H9 (cell line): ENCODE results near the gene TBC1D22A. TPM values are rescaled to one million over a fixed set of nuclear protein-coding genes. Genes with fewer than 3 reads are reported as not detected.

Experiments used
- DNase-seq: peaks from one replicate; pipeline ENCODE4 v3.0.0-alpha.2; 2017
- H2AFZ ChIP-seq: one replicate; pipeline ENCODE4 v1.6.1; 2013; ENCODE audit warnings: mild to moderate bottlenecking, low read length, control low read depth, moderate library complexity
- H2AK5ac ChIP-seq: 2 replicates; pipeline ENCODE4 v1.6.1; 2013; ENCODE audit warnings: low read length, control low read depth, mixed read lengths; ENCODE audit not compliant: insufficient read length
- H2BK120ac ChIP-seq: one replicate; pipeline ENCODE4 v1.6.1; 2013; ENCODE audit warnings: low read depth, mild to moderate bottlenecking, low read length, control low read depth, inconsistent platforms; ENCODE audit not compliant: poor library complexity, severe bottlenecking
- H2BK12ac ChIP-seq: 2 replicates; pipeline ENCODE4 v1.6.1; 2013; ENCODE audit warnings: low read length, control low read depth, mixed read lengths, low read depth; ENCODE audit not compliant: insufficient read length
- H2BK15ac ChIP-seq: 2 replicates; pipeline ENCODE4 v1.6.1; 2013; ENCODE audit warnings: low read depth, low read length, control low read depth
- H2BK20ac ChIP-seq: one replicate; pipeline ENCODE4 v1.6.1; 2013; ENCODE audit warnings: low read depth, mild to moderate bottlenecking, low read length, control low read depth, inconsistent platforms; ENCODE audit not compliant: poor library complexity, severe bottlenecking
- H2BK5ac ChIP-seq: 2 replicates; pipeline ENCODE4 v1.6.1; 2013; ENCODE audit warnings: low read length, control low read depth, mixed read lengths; ENCODE audit not compliant: insufficient read length
- H3K14ac ChIP-seq: 2 replicates; pipeline ENCODE4 v1.6.1; 2013; ENCODE audit warnings: low read length, control low read depth; ENCODE audit not compliant: insufficient read depth
- H3K18ac ChIP-seq: 2 replicates; pipeline ENCODE4 v1.6.1; 2013; ENCODE audit warnings: low read depth, mild to moderate bottlenecking, mixed read lengths, low read length, control low read depth; ENCODE audit not compliant: insufficient read length
- H3K23ac ChIP-seq: 2 replicates; pipeline ENCODE4 v1.6.1; 2013; ENCODE audit warnings: low read length, control low read depth, mixed read lengths, low read depth; ENCODE audit not compliant: insufficient read length
- H3K23me2 ChIP-seq: 2 replicates; pipeline ENCODE4 v1.6.1; 2013; ENCODE audit warnings: low read depth, mild to moderate bottlenecking, mixed read lengths, low read length, control low read depth; ENCODE audit not compliant: insufficient read length, poor library complexity, severe bottlenecking
- H3K27ac ChIP-seq: 2 replicates; pipeline ENCODE4 v1.5.1; 2013; ENCODE audit warnings: low read length, control low read depth, mixed read lengths, low read depth; ENCODE audit not compliant: insufficient read length
- H3K27me3 ChIP-seq: 2 replicates; pipeline ENCODE4 v1.6.1; 2013; ENCODE audit warnings: low read length, control low read depth, inconsistent platforms; ENCODE audit not compliant: insufficient read depth
- H3K4ac ChIP-seq: 2 replicates; pipeline ENCODE4 v1.6.1; 2013; ENCODE audit warnings: low read depth, mild to moderate bottlenecking, control low read depth, inconsistent platforms, low read length, moderate library complexity
- H3K4me1 ChIP-seq: 2 replicates; pipeline ENCODE4 v1.6.1; 2013; ENCODE audit warnings: low read length, control low read depth, inconsistent platforms; ENCODE audit not compliant: insufficient read depth
- H3K4me2 ChIP-seq: 2 replicates; pipeline ENCODE4 v1.6.1; 2013; ENCODE audit warnings: low read length, control low read depth, mixed read lengths; ENCODE audit not compliant: insufficient read length, insufficient read depth
- H3K56ac ChIP-seq: 2 replicates; pipeline ENCODE4 v1.6.1; 2013; ENCODE audit warnings: low read depth, mild to moderate bottlenecking, mixed read lengths, low read length, control low read depth; ENCODE audit not compliant: insufficient read length
- H3K79me1 ChIP-seq: 2 replicates; pipeline ENCODE4 v1.6.1; 2013; ENCODE audit warnings: low read depth, mild to moderate bottlenecking, moderate library complexity, low read length, control low read depth, inconsistent platforms; ENCODE audit not compliant: insufficient read depth, poor library complexity, severe bottlenecking
- H3K79me2 ChIP-seq: 2 replicates; pipeline ENCODE4 v1.6.1; 2013; ENCODE audit warnings: low read length, control low read depth, inconsistent platforms; ENCODE audit not compliant: insufficient read depth
- H3K9ac ChIP-seq: 2 replicates; pipeline ENCODE4 v1.6.1; 2013; ENCODE audit warnings: low read length, control low read depth, mixed read lengths; ENCODE audit not compliant: insufficient read length; ENCODE audit errors: extremely low read depth
- H3K9me3 ChIP-seq: one replicate; pipeline ENCODE4 v1.6.1; 2013; ENCODE audit warnings: low read depth, low read length, inconsistent platforms; ENCODE audit not compliant: control insufficient read depth
- H3T11ph ChIP-seq: one replicate; pipeline ENCODE4 v1.6.1; 2013; ENCODE audit warnings: mild to moderate bottlenecking, low read length, control low read depth, inconsistent platforms
- H4K20me1 ChIP-seq: one replicate; pipeline ENCODE4 v1.6.1; 2013; ENCODE audit not compliant: control insufficient read depth, insufficient read length, insufficient read depth
- H4K5ac ChIP-seq: 2 replicates; pipeline ENCODE4 v1.6.1; 2013; ENCODE audit warnings: low read depth, mild to moderate bottlenecking, mixed read lengths, low read length, control low read depth; ENCODE audit not compliant: insufficient read length
- H4K8ac ChIP-seq: replicated peaks from 2 replicates; pipeline ENCODE4 v1.6.1; 2013; ENCODE audit warnings: low read length, control low read depth, mixed read lengths, low read depth; ENCODE audit not compliant: insufficient read length
- H4K91ac ChIP-seq: 2 replicates; pipeline ENCODE4 v1.6.1; 2013; ENCODE audit warnings: low read depth, mild to moderate bottlenecking, moderate library complexity, mixed read lengths, low read length, control low read depth; ENCODE audit not compliant: insufficient read length
- H3K27ac Mint-ChIP-seq, 3 experiments: 2 replicates in 2 of 3; 3 replicates in 1 of 3; pipeline ENCODE4 v1.8.0; 2020 to 2021; ENCODE audit warnings: mixed read lengths in 3 of 3, mild to moderate bottlenecking in 1 of 3, moderate library complexity in 1 of 3
- H3K27me3 Mint-ChIP-seq: 2 replicates; pipeline ENCODE4 v1.8.0; 2021; ENCODE audit warnings: low read depth, mild to moderate bottlenecking, moderate library complexity, mixed read lengths
- H3K36me3 Mint-ChIP-seq, 3 experiments: 2 replicates in 2 of 3; 3 replicates in 1 of 3; pipeline ENCODE4 v1.8.0; 2020 to 2021; ENCODE audit warnings: low read depth in 3 of 3, mixed read lengths in 3 of 3; ENCODE audit not compliant: insufficient read depth in 1 of 3
- H3K4me1 Mint-ChIP-seq, 2 experiments: 2 replicates each; pipeline ENCODE4 v1.8.0; 2020; ENCODE audit warnings: mixed read lengths in 2 of 2
- H3K4me3 Mint-ChIP-seq, 2 experiments: 2 replicates in 1 of 2; 3 replicates in 1 of 2; pipeline ENCODE4 v1.8.0; 2020 to 2021; ENCODE audit warnings: mild to moderate bottlenecking in 2 of 2, mixed read lengths in 2 of 2, moderate library complexity in 1 of 2
- H3K9me3 Mint-ChIP-seq, 2 experiments: 2 replicates in 1 of 2; 3 replicates in 1 of 2; pipeline ENCODE4 v1.8.0; 2020; ENCODE audit warnings: mild to moderate bottlenecking in 2 of 2, mixed read lengths in 2 of 2, moderate library complexity in 1 of 2
- CTCF ChIP-seq: fragments of 200-600 bp; sonication (generic); conservative IDR thresholded peaks from 3 replicates; pipeline ENCODE4 v1.8.0; 2021; ENCODE audit warnings: antibody characterized with exemption, mild to moderate bottlenecking
- WGBS: extraction: QIAGEN DNeasy Blood & Tissue Kit; methylation state at CpG from one replicate; pipeline ENCODE4 v1.1.7; 2013; ENCODE audit warnings: missing lambda C conversion rate, low lambda C conversion rate, mixed read lengths; ENCODE audit not compliant: insufficient read length; ENCODE audit errors: extremely low coverage; 5-methylcytosine and 5-hydroxymethylcytosine counted together
- total RNA-seq: library from RNA; stranded (reverse); gene quantifications from 2 replicates; pipeline ENCODE4 v1.2.1, GENCODE V29; 2021

TBC1D22A gene
- total RNA-seq, 1 experiment from 2014 or later = 20.8 TPM

GRCh38 chr22:46879083-46879482, 116.6 kb downstream of the TBC1D22A start:
- no peak for TF ChIP-seq CTCF
- Histone ChIP-seq H3K23me2 (no peaks in the 10 kb centered on the region), H2AK5ac (no peak overlapping the region), H3K56ac (no peak overlapping the region), H3K9ac (no peak overlapping the region), H3T11ph (no peak overlapping the region), H3K79me1 (no peaks in the 10 kb centered on the region), H2BK5ac (no peak overlapping the region), H3K79me2 (no peaks in the 10 kb centered on the region), H4K91ac (no peak overlapping the region), H3K4me1 (no peaks in the 10 kb centered on the region), H3K9me3 (no peaks in the 10 kb centered on the region), H3K18ac (no peak overlapping the region), H2BK20ac (no peak overlapping the region), H3K27me3 (no peaks in the 10 kb centered on the region), H2BK12ac (no peak overlapping the region), H3K14ac (no peak overlapping the region), H4K20me1 (no peaks in the 10 kb centered on the region), H4K5ac (no peak overlapping the region), H3K4ac (no peak overlapping the region), H3K27ac (no peak overlapping the region), H2BK120ac (no peak overlapping the region), H2AFZ (no peak overlapping the region), H3K23ac (no peak overlapping the region), H4K8ac (no peak overlapping the region), H3K4me2 (no peak overlapping the region), H2BK15ac (no peak overlapping the region)
- Mint-ChIP-seq H3K36me3 (peaks cover 0 to 5% (median 0%) of the 10 kb centered on the region in 3 experiments; a peak in 3 of 7 replicates), H3K9me3 (peaks cover 3% of the 10 kb centered on the region in 2 experiments; a peak in 3 of 5 replicates), H3K27me3 (no peaks in the 10 kb centered on the region), H3K4me3 (no peak overlapping the region), H3K4me1 (peaks cover 7 to 8% of the 10 kb centered on the region in 2 experiments), H3K27ac (no peak overlapping the region)
- no peak for DNase-seq
- no CpG with 5 or more reads among the region's 7 CpGs for WGBS
